ENCODE data around the gene NRARP.
A peak's percentile ranks its signal among the peaks of the same experiment; 100 is the strongest.

NRARP gene

DNA sequence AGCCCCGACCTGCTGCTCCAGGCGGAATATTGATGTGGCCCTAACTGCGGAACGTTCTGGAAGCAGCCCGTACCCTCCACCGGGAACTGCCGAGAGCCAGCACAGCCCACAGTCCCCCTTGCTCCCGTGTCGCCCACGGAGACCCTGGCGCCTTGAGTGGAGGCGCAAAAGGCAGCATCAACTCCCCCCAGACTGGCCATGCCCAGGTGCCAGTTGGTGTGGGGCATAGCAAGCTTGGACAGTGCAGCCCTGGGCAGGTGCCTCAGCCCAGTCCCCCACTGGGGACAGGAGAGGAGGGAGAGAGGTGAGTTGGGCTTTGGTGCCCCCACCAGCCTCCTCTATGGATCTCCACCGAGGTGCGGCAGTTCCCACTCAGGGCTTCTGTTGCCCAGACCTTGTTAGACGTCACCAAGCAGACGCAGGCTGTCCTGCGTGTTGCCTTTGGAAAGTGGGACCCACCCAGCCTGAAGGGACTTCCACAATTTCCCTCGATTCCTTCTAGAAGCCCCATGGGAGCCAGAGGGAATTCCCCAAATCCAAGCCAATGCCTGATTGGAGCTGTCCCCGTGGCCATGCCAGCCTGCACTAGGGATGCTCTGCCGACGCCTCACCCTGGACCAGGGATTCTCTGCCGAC lies 19.8 kb upstream of the NRARP start:
- DNase-seq: no peak

DNA sequence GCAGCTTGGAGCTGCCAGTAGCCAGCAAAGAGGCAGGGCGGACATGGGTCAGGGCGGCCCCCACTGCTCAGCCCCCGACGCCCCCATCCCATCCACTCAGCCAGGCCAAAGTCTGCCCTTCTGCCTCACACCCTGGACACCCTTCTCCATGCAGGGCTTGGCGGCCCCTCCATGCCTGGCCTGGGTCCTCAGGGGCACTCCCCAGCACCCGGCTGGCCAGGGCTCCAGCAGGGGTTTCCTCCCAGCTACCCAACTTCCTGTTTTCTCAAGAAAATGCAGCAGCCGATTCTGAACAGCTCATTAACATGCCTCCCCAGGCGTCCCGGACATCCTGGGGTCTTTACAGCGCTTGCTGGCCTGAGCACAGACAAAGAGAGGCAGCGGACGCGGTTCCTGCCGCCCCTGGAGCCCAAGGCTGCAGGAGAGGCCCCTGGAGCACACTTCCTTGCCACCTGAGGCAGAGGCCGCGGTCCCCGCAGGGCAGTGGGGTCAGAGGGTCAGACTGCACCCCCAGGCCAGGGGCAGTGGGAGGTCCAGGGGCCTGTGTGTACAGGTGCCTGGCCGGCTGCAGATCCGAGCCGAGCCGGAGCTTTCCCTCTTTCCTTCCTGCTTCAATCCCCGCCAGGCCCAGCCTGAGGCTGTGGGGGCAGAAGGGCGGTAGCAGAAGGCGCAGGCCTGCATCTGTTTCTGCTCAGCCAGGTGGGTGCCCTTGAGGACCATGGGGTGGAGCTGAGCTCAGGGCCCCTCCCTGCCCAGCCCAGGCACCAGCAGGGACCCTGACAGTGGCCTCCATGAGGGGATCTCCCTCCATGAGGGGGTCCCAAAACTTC lies 18.7 kb upstream of the NRARP start:
- DNase-seq: peak; percentile 65

DNA sequence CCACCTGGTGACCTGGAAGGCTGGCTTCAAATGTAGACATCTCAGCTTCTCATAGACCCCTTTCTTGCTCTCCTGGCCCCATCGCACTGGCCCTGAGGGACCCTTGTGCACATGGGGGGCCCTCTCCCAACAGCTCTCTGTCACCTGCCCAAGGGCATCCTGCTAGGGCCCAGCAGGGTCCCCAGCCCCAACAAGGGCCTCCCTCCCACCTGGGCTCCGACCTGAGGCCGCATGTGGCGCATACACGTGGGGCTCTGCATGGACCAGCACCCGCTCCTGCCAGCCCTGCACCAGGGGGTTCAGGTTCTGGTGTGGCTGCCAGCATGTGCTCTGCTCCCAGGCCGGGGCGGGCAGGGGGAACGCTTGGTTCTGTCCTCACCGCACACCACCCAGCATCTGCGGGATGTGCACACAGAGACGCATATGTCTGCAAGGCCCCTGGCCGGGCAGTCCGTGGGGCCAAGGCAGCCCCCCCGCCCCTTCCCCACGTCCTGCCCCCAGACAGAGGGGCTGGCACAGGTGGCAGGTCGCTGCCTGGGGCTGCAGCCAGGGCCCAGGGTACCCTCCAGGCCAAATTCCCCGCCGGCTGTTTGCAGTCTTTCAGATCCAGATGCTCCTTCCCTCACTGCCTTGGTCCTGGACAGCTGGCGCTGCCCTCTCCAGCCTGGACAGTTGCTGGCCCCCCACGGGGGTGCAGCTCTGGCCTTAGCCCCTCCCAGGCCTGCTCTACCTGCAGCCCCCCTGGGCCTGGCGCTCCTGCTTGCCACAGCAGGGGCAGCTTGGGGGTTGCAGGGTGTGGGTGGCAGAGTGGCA lies 17.9 kb upstream of the NRARP start:
- DNase-seq: no peak

DNA sequence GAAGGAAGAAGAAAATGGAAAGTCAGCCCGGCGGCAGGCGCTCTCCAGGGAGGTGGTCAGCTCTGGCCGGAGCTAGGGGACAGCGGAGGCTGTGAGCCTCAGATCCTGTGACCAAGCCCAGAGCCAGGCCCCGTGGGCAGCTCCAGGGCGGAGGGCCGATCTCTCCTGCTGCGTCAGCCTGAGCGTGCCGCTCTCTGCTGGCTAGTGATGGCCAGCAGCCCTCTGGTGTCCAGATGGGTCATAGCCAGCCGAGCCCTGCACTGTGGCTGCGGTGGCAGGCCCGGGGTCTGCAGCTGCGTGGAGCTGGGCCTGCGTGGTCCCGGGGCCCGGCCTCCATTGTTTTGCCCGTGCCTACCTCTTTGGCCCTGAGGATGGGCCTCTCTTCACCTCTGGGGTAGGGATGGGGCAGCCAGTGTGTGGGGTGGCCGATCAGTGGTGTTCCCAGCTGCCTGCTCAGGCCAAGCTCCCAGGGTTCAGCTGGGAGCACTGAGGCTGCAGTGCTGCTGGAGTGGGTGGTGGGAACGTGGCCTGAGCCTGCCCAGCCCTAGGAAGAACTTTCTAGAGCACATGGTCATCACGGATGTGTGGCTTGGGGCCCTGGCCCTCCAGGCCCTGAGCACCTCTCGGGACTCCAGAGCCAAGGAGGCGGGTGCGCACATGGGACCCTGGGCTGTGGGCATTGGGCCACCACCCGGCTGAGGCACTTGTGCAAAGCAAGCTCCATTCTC lies 17.1 kb upstream of the NRARP start:
- DNase-seq: no peak

DNA sequence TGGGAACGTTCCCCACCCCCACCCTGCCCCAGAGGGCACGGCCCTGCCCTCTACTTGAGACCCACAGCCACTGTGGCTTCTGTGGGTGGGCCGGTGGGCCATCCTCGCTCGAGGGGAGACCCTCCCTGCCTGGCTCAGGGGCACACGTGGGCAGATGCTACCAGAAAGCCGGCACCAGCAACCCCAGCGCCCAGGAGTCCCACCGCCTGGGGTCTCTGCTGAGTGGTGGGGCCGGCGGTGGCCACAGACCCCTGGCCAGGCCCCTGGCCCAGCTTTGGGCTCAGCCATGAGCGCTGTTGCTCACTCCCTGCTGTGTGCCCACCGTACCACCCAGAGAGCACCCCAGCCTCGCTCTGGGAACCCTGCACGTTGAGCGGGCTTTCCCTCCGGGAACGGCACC lies 16.5 kb upstream of the NRARP start:
- DNase-seq: no peak

DNA sequence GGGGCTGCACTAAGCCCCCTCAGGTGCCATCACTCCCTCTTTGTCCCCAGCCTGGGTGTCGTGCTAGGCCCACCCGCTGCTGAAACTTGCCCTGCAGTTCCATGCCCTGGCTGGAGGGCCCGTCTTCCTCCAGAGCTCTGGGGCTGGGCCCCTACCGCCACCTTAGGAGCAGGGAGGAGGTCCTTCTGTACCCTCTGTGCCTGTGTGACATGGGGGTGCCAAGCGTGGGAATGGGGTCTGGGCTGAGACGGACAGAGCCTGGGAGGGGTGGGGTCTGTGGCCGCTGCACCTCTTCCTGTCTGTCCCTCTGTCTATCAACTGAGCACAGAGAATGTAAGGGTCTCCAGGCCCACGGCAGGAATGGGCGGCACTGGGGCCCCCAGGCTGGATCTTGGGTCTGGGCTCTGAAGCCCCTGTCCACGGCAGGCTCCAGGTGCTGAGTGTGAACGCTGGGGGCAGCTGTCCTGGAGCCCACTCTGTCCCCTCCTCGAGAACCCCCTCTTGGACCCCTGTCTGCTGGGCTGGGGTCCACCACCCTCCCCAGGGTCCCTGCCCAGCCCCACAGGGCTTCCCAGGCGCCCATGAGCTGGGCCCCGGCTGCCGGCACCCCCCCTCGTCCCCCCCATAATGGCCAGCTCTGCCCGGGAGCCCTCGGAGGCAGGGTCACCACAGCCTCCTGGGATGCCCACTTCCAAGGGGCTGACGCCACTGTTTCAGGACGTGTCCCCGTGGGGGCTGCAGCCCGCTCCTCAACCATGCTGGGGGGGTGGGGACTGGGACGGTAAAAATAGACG lies 15.8 kb upstream of the NRARP start:
- DNase-seq: no peak

DNA sequence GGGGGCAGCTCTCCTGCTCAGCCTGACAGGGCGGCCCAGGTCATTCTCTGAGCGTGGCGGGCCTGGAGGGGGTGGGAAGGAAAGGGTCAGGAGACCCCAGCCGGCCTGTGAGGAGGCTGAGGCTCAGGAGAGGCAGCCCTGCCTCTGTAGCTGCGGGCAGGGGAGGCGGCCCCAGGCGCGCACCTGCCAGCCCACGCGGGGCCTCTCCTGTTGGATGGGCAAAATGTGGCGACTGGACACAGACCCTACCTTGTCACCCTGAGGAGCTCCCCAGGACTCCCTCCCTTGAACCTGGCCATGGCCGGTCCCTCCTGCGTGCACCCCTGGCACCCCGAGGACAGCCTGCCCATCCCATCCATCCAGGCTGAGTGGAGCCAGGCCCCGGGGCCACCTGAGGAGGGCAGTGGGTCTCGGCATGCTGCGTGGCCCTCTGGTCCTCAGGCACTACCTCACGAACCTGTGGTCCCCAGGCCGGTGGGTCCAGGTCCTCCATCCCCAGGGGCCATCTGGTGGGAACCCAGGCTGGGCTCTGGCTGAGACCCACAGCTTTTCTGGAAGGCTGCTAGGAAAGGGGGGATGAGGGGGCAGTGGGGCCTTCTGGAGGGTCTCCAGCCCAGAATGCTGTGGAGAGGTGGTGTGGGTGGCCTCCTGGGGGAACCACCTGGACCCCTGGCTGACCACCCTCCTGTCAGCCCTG lies 15.1 kb upstream of the NRARP start:
- DNase-seq: no peak

DNA sequence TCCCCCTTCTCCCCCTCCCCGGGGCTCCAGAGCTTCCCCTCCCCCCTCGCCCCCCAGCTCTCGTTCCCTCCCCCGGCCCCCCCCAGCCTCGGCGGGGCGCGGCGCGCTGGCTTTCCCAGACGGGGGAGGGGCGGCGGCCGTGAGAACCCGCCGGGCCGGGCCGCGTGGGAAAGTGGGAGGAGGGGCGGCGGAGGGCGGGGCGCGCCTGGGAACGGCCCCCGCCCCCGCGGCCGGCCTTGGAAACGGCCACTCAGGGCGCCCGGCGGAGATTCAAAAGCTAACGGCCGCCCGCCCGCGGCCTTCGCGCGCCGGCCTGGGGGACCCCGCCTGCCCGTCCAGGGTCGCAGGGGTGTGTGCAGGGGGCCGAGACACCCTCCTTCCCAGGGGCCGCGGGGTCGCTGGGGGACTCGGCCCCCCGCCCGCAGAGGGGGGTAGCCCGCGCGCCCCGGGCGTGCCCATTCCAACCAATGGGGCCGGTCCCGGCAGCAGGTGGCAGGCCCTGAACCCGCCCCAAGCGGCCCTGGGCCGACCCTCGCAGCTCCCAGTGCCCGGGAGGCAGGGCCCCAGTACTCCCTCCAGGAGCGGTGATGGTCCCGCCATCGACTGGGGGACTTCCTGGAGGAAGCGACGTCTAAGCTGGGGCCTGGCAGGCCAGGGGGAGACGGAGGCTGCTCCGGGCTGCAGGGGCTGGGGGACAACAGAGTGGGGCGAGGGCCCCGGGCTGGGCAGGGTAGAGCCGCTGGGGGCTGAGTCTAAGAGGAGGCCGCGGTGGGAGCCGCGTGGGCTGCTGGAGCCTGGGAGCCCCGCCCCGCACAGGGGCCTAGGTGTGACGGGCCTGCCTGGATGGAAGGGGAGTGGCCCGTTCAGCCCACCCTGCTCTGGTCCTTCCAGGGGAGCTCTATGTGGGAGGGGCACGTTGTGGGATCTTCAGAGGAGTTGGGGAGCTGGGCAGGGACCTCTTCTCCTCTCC lies 14.2 kb upstream of the NRARP start:
- no peak for DNase-seq

DNA sequence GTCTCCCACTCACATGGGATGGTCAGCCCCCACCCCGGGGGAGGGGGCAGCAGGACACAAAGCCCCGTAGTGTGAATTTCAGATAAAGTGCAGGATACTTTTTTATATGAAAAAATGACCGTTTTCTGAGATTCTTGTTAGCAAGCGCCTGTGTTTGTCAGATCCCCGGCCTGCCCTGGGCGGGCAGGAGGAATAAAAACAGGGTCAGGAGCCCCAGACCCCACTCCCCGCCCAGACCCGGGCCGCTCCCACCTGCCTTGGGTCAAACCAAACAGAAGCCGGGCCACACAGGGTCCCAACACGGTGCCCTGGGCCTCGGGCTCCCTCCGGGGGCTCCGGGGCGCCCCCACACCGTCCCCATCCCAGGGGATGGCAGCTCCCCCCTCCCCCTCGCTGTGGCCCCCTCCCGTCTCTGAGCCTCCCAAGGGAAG lies 13.5 kb upstream of the NRARP start:
- no peak for DNase-seq

DNA sequence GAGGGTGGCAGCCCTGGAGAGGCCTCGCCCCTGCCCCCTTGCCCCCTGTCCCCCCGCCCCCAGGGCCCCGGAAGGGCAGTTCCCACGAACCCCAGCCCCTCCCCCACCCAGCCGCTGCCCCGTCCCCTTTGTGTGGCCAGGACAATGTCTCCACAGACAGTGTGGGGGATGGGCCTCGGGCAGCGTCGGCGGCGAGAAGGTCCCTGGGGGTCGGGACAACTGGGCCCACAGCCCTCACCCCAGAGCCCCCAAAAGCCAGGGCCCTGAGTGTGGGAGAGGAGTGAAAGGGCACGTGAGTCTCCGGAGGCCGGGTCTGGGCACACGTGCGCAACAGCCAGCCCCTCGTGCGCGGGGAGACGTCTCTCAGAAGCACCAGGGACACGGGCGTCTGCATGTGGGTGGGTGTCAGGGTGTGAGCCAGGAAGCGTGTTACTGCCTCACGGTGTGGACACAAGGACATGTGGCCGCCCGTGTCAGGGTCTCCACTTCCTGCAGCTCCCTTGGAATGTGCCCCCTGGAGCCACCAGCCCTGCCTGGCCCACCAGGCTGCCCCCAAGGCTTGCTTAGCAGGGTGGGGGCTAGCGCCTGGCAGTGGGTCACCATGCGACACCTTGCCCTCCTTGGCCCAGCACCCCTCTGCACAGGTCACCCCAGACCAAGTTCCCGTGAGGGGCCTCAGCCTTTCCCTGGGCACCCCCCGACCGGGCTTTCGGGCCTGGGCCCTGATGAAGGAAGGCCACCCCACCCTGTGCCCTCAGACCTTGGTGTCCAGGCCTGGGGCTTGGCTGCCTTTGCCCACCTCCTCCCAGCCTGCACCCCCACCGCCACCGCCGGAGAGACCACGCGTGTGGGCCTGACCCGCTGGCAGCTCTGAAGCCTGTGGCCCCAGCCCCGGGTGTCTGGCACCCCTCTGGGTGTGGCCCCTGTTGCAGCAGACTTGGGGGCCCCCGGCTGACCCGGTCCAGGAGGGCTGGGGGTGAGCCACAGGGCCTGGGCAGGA lies 12.8 kb upstream of the NRARP start:
- no peak for DNase-seq

DNA sequence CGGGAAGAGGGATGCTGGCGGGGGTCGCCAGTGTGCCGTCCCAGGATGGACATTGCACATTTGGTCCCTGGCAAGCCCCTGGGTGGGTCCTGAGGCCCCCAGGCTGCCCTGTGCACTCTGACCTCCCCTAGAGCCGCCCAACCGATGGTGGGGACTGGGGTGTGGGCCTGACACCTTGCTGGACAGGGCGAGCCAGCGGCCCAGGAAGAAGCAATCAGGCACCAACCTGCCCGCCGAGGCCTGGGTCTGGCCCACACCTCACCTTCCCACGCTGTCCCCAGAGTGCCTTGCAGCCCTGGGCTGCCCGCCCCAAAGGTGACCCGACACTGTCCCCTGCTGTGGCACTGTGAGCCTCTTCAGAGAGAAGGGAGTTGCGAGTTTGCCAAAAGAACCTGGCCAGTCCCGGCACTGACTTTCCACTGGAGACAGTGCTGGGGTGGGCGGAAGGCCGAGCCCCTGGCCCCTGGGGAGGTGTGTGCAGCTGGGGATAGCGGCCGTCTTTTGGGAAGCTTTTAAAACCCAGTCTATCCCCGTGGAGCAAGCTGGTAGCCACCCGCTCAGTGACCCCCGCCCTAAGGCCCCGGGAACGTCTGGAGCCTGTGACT lies 12.0 kb upstream of the NRARP start:
- DNase-seq: no peak

DNA sequence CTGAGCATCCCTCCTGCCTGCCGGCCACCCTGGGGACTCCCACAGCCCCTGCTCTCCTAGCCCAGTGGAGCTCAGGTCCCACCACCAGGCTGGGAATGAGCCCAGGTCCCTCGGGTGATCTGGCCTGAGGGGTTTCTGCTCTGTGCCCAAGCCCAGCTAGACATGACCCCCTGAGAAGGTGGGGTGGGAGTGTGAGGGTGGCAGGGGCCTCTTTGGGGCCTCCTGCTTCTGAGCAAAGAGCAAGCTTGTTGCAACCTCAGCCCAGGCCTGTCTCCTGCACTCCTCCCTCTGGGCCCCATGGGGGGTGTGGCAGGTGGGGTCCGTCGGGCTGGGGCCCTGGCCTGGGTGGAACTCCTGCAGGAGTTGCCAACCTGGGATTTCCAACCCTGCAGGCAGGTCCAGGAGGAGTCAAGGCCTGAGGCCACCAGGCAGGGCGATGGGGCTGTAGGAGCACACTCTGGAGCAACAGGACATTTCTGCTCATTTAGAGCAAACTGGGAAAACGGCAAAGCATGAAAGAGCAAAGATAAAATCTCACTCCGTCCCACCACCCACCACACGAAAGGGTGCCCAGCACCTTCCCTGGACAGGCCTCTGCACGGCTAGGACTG lies 11.4 kb upstream of the NRARP start:
- no peak for DNase-seq

DNA sequence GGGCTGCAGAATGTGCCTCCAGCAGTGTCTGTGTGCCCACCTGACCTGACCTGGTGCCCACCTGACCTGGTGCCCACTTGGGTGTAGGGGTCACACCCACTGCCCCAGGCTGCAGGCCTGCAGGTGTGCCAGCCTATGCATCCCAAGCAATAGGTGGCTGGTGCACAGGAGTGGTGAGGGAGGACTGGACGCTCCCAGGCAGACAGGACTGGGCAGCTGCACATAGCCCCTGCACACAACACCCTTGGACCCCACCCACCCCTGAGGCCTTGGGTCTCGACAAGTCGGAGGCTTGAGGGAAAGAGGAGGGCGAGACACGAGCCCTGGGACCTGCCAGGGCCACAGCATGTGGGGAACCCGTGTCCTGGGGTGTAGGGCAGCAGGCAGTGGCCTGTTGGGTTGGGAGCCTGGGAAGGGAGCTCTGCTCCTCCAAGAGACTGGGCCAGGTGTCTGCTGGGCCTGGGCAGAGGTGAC lies 10.8 kb upstream of the NRARP start:
- no peak for DNase-seq

DNA sequence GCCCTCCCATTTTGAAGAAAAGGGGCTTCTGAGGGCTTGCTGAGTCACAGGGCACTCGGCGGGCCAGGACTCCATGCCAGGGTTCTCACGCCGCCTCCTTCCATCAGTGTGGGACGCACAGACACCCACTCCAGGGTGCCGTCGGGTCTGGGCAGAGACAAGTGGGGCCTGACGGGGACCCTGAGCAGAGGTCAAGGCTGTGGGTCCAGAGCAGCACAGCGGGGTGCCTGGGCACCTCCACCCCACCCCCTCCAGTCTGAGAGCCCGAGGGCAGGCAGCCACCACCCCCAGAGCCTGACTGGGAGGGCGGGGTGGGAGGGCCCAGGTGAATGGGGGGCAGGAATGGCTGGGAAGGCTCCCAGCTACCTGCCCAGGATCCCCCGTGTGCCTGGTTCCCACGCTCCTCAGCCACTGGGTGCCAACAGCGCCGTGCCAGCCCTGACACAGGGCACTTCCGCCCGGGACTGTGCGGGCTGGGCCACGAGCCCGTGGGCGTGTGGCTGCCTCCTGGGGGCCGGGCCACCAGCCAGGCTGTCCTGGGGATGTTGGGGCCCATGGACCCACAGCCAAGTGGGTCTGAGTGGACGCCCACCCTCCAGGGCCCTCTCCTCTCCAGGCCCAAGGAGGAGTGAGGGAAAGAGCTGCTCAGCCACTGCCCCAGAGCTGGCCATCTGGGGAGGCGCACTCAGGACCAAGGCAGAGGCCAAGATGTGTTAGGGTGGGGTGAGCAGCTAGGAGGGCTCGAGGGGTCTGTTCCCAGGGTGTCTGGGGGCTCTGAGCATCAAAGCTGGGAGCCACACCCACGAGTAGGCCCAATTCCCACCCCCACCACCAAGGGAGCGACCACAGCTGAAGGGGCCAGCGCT lies 10.1 kb upstream of the NRARP start:
- no peak for DNase-seq

DNA sequence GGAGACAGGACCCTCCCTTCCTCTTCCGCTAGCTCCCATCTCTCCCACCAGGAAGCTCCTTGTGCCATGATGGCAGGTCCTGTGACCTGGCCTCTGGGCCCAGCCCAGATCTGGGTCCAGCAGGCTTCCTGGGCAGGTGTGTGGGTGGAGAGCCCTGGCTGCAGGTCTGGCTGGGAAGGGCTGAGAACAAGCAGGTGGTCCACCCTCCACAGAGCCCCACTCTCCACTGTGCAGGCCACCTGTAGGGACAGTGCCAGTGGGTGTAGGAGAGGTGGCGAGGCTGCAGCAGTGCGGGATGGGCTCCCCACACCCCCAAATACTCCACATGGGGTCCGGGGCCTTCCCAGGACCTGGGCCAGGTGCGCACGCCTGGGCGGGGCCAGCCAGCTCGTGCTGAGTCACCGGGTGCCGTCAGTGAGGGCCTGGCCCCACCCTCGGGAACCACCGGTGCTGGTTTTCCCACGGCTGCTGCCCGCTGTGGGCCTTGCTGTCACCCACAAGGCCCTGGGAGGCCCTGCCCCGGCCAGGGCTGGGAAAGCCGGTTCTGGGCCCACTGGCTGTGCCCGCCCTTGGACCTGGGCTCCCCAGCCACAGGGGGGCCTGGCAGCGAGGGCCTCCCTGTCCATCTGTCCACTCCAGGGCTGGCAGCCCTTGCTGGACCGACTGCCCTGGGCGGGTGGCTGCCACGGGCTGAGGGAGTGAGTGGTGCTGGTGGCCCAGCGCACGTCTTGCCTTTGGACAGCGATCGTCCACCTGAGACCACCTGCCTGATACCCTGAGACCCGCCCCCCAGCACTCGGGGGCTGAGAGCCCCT lies 9.3 kb upstream of the NRARP start:
- no peak for DNase-seq
